Bronchus fibroblast of lung (primary cell): ENCODE results near the gene DSC1. TPM values are rescaled to one million over a fixed set of nuclear protein-coding genes. Genes with fewer than 3 reads are reported as not detected.

Experiments
- total RNA-seq: library from RNA; depleted of rRNA; stranded (reverse); fragments of >200 nt; gene quantifications from 2 replicates; pipeline ENCODE4 v1.2.3, GENCODE V29; 2015

Gene DSC1, protein sequence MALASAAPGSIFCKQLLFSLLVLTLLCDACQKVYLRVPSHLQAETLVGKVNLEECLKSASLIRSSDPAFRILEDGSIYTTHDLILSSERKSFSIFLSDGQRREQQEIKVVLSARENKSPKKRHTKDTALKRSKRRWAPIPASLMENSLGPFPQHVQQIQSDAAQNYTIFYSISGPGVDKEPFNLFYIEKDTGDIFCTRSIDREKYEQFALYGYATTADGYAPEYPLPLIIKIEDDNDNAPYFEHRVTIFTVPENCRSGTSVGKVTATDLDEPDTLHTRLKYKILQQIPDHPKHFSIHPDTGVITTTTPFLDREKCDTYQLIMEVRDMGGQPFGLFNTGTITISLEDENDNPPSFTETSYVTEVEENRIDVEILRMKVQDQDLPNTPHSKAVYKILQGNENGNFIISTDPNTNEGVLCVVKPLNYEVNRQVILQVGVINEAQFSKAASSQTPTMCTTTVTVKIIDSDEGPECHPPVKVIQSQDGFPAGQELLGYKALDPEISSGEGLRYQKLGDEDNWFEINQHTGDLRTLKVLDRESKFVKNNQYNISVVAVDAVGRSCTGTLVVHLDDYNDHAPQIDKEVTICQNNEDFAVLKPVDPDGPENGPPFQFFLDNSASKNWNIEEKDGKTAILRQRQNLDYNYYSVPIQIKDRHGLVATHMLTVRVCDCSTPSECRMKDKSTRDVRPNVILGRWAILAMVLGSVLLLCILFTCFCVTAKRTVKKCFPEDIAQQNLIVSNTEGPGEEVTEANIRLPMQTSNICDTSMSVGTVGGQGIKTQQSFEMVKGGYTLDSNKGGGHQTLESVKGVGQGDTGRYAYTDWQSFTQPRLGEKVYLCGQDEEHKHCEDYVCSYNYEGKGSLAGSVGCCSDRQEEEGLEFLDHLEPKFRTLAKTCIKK
- not detected in 2 replicates for total RNA-seq

DNA sequence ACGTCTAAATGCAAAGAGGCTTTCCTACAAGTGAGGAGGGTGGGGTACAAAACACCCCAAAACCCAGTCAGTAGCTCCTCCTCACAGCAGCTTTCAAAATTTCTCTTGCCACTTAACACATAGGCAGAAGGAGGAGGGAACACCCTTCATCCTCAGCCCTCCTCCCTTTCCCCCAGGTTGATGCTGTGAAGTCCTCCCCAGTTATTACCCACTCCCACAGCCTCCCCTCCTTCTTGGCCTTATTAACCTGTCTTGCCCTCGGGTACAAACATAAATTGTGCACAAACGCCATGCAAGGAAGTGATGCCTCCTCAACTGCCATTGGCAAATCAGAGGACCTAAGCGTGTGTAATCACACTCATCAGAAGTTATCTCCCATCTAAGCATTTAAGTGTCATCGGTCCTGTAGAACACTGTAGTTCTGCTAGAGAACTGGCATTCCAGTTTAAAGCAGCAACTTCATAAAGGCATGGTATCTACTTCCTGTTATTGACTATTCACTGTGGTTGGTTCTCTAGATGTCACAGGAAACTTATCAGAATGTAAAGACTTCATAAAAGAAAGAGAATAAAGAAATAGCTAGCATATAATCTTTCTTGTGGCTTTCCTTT, at the start of gene DSC1:
Gene DSC1 (minus strand): TSS at position 32 of the 611 bp plus-strand sequence. CDS start 262 bp downstream, outside the sequence.

GRCh38 chr18:31102025-31102684, 60.5 kb downstream of the DSC1 start, which contains the start of gene DSC2:
Gene DSC2, minus strand, starts transcription at chr18:31102421. Its CDS starts 450 bp downstream, at chr18:31101971.

Other genes with a start within 250 kb of the DSC1 start
- gene DSC3, start 120.1 kb downstream of the DSC1 start, total RNA-seq = 0.17 and 0.30 TPM in 2 replicates
- under 0.01 TPM in 1 of 2 replicates, not detected in the other for gene DSC2, start 60.4 kb downstream of the DSC1 start, total RNA-seq
- gene DSG1, start 155.3 kb upstream of the DSC1 start, total RNA-seq = not detected in 2 replicates
- gene DSG4, start 213.9 kb upstream of the DSC1 start, total RNA-seq = not detected in 2 replicates